Activated CD8-positive, alpha-beta T cell treated with anti-CD3 and anti-CD28 coated beads, Interleukin-2, amount 10 ng/mL, durations not matched to agents 7 days and 5 days (primary cell): ENCODE measurements around the gene COL21A1. TPM values are rescaled to one million over a fixed set of nuclear protein-coding genes. Genes with fewer than 3 reads are reported as not detected.

Experiments
- ATAC-seq: fragments of 150-1000 bp; cut with Tn5 transposase; one replicate; pipeline ENCODE4 v1.10.0; 2021; ENCODE audit warnings: moderate library complexity
- CTCF ChIA-PET: fragments of 350-600 bp; sonication (Branson Sonifier 250); formaldehyde crosslinking; loops from one replicate; lab custom pipeline; 2021; ENCODE audit warnings: antibody characterized with exemption; lab: Charles Lee
- POLR2A ChIA-PET: fragments of 350-600 bp; sonication (Branson Sonifier 250); formaldehyde crosslinking; loops from one replicate; lab custom pipeline; 2021; ENCODE audit warnings: antibody characterized with exemption; lab: Charles Lee
- DNase-seq: peaks from one replicate; pipeline ENCODE4 v3.0.0-alpha.2; 2020
- H3K27ac Mint-ChIP-seq: one replicate; pipeline ENCODE4 v1.8.0; 2021; ENCODE audit warnings: mild to moderate bottlenecking, mixed read lengths
- H3K27me3 Mint-ChIP-seq: one replicate; pipeline ENCODE4 v1.8.0; 2021; ENCODE audit warnings: low read depth, mixed read lengths
- H3K36me3 Mint-ChIP-seq: one replicate; pipeline ENCODE4 v1.8.0; 2021; ENCODE audit warnings: low read depth, mixed read lengths
- H3K4me1 Mint-ChIP-seq: one replicate; pipeline ENCODE4 v1.8.0; 2021; ENCODE audit warnings: low read depth, mixed read lengths
- H3K4me3 Mint-ChIP-seq: one replicate; pipeline ENCODE4 v1.8.0; 2021; ENCODE audit warnings: mild to moderate bottlenecking, mixed read lengths
- H3K9me3 Mint-ChIP-seq: one replicate; pipeline ENCODE4 v1.8.0; 2022; ENCODE audit warnings: mixed read lengths; ENCODE audit not compliant: insufficient read depth
- total RNA-seq, 2 experiments: library from RNA; stranded (reverse); gene quantifications; one replicate each; pipeline ENCODE4 v1.2.3, GENCODE V29; 2021

The COL21A1 gene
- total RNA-seq, 2 experiments from 2014 or later = not detected

- no peak for DNase-seq
Observed at GRCh38 chr6:56036916-56037600, 210.3 kb downstream of the COL21A1 start.

GRCh38 chr6:56033401-56033800 is 214.0 kb downstream of the COL21A1 start:
- Mint-ChIP-seq H3K27ac (no peak overlapping the region), H3K4me3 (no peak overlapping the region), H3K36me3 (no peaks in the 10 kb centered on the region), H3K27me3 (no peaks in the 10 kb centered on the region), H3K4me1 (no peaks in the 10 kb centered on the region), H3K9me3 (no peaks in the 10 kb centered on the region)
- ChIA-PET POLR2A (no interaction called here), CTCF (no interaction called here)
- ATAC-seq (no peak), DNase-seq (no peak)

More at GRCh38 chr6:56036916-56037600, 210.3 kb downstream of the COL21A1 start:
- POLR2A ChIA-PET = no interaction called here
- no peak for ATAC-seq
- Mint-ChIP-seq H3K4me3 (no peak overlapping the region), H3K4me1 (no peaks in the 10 kb centered on the region), H3K27ac (no peak overlapping the region), H3K27me3 (no peaks in the 10 kb centered on the region), H3K36me3 (no peaks in the 10 kb centered on the region), H3K9me3 (no peaks in the 10 kb centered on the region)
- CTCF ChIA-PET = no interaction called here

GRCh38 chr6:56032715-56033260 is 214.6 kb downstream of the COL21A1 start:
- POLR2A ChIA-PET = no interaction called here
- CTCF ChIA-PET = no interaction called here
- Mint-ChIP-seq H3K36me3 (no peaks in the 10 kb centered on the region), H3K27ac (no peak overlapping the region), H3K27me3 (no peaks in the 10 kb centered on the region), H3K4me3 (no peak overlapping the region), H3K9me3 (no peaks in the 10 kb centered on the region), H3K4me1 (no peaks in the 10 kb centered on the region)
- DNase-seq (no peak), ATAC-seq (no peak)

GRCh38 chr6:56027865-56028264 is 219.5 kb downstream of the COL21A1 start:
- DNase-seq (no peak), ATAC-seq (no peak)
- H3K27ac Mint-ChIP-seq = no peak overlapping the region
- ChIA-PET CTCF (no interaction called here), POLR2A (no interaction called here)
- H3K9me3 Mint-ChIP-seq = no peaks in the 10 kb centered on the region
- no peak overlapping the region for H3K4me3 Mint-ChIP-seq
- H3K27me3 Mint-ChIP-seq = no peaks in the 10 kb centered on the region
- no peaks in the 10 kb centered on the region for H3K4me1 Mint-ChIP-seq
- H3K36me3 Mint-ChIP-seq = no peaks in the 10 kb centered on the region

GRCh38 chr6:56026455-56027180 is 220.8 kb downstream of the COL21A1 start:
- POLR2A ChIA-PET = interaction anchor here (0.7 kb wide), 2 partner anchors 149 to 750 kb away, joined by 3 read pairs; no protein-coding TSS in a partner anchor
- no peaks in the 10 kb centered on the region for H3K36me3 Mint-ChIP-seq

GRCh38 chr6:56025795-56026194 is 221.6 kb downstream of the COL21A1 start:
- no peaks in the 10 kb centered on the region for H3K9me3 Mint-ChIP-seq
- no peaks in the 10 kb centered on the region for H3K27me3 Mint-ChIP-seq
- ATAC-seq (no peak), DNase-seq (no peak)
- H3K36me3 Mint-ChIP-seq = no peaks in the 10 kb centered on the region
- ChIA-PET CTCF (interaction anchor here (0.6 kb wide), 1 partner anchor 17 kb away, joined by 3 read pairs; no protein-coding TSS in a partner anchor), POLR2A (no interaction called here)
- no peak overlapping the region for H3K4me3 Mint-ChIP-seq
- no peak overlapping the region for H3K27ac Mint-ChIP-seq
- no peaks in the 10 kb centered on the region for H3K4me1 Mint-ChIP-seq

More at GRCh38 chr6:56026455-56027180, 220.8 kb downstream of the COL21A1 start:
- no peak overlapping the region for H3K4me3 Mint-ChIP-seq
- ATAC-seq (no peak), DNase-seq (no peak)
- H3K4me1 Mint-ChIP-seq = no peaks in the 10 kb centered on the region
- H3K9me3 Mint-ChIP-seq = no peaks in the 10 kb centered on the region
- H3K27me3 Mint-ChIP-seq = no peaks in the 10 kb centered on the region
- H3K27ac Mint-ChIP-seq = no peak overlapping the region
- CTCF ChIA-PET = no interaction called here

GRCh38 chr6:56024931-56025330 is 222.4 kb downstream of the COL21A1 start:
- Mint-ChIP-seq H3K36me3 (no peaks in the 10 kb centered on the region), H3K27me3 (no peaks in the 10 kb centered on the region), H3K4me1 (no peaks in the 10 kb centered on the region), H3K27ac (no peak overlapping the region), H3K9me3 (no peaks in the 10 kb centered on the region), H3K4me3 (no peak overlapping the region)
- DNase-seq (no peak), ATAC-seq (no peak)
- ChIA-PET CTCF (interaction anchor here (0.6 kb wide), 1 partner anchor 18 kb away, joined by 3 read pairs; no protein-coding TSS in a partner anchor), POLR2A (no interaction called here)

- ATAC-seq = no peak
- POLR2A ChIA-PET = no interaction called here
- Mint-ChIP-seq H3K9me3 (peaks cover 3% of the 10 kb centered on the region), H3K4me1 (no peaks in the 10 kb centered on the region), H3K27ac (no peak overlapping the region), H3K36me3 (no peaks in the 10 kb centered on the region), H3K27me3 (no peaks in the 10 kb centered on the region), H3K4me3 (no peak overlapping the region)
- no peak for DNase-seq
- CTCF ChIA-PET = no interaction called here
Observed at GRCh38 chr6:56023829-56024228, 223.6 kb downstream of the COL21A1 start.

- Mint-ChIP-seq H3K9me3 (peaks cover 7% of the 10 kb centered on the region), H3K36me3 (no peaks in the 10 kb centered on the region), H3K4me1 (no peaks in the 10 kb centered on the region), H3K27ac (no peak overlapping the region), H3K27me3 (no peaks in the 10 kb centered on the region), H3K4me3 (no peak overlapping the region)
- ChIA-PET POLR2A (no interaction called here), CTCF (no interaction called here)
- DNase-seq = no peak
- ATAC-seq = no peak
Observed at GRCh38 chr6:56022678-56023077, 224.7 kb downstream of the COL21A1 start.

GRCh38 chr6:56021943-56022342 is 225.4 kb downstream of the COL21A1 start:
- no peaks in the 10 kb centered on the region for H3K27me3 Mint-ChIP-seq
- no peaks in the 10 kb centered on the region for H3K36me3 Mint-ChIP-seq
- H3K4me3 Mint-ChIP-seq = no peak overlapping the region

GRCh38 chr6:56019973-56020372 is 227.4 kb downstream of the COL21A1 start:
- H3K27ac Mint-ChIP-seq = no peak overlapping the region
- H3K27me3 Mint-ChIP-seq = no peaks in the 10 kb centered on the region
- ChIA-PET POLR2A (no interaction called here), CTCF (no interaction called here)
- DNase-seq (no peak), ATAC-seq (no peak)
- H3K4me3 Mint-ChIP-seq = no peak overlapping the region
- no peaks in the 10 kb centered on the region for H3K36me3 Mint-ChIP-seq
- no peaks in the 10 kb centered on the region for H3K4me1 Mint-ChIP-seq
- H3K9me3 Mint-ChIP-seq = peaks cover 7% of the 10 kb centered on the region

More at GRCh38 chr6:56021943-56022342, 225.4 kb downstream of the COL21A1 start:
- DNase-seq (no peak), ATAC-seq (no peak)
- H3K27ac Mint-ChIP-seq = no peak overlapping the region
- ChIA-PET CTCF (no interaction called here), POLR2A (no interaction called here)
- peaks cover 7% of the 10 kb centered on the region for H3K9me3 Mint-ChIP-seq
- H3K4me1 Mint-ChIP-seq = no peaks in the 10 kb centered on the region

GRCh38 chr6:56017198-56017597 is 230.2 kb downstream of the COL21A1 start:
- Mint-ChIP-seq H3K27me3 (no peaks in the 10 kb centered on the region), H3K4me3 (no peak overlapping the region), H3K4me1 (no peaks in the 10 kb centered on the region), H3K9me3 (peaks cover 7% of the 10 kb centered on the region), H3K27ac (no peak overlapping the region), H3K36me3 (no peaks in the 10 kb centered on the region)
- ChIA-PET CTCF (no interaction called here), POLR2A (no interaction called here)
- DNase-seq = no peak
- ATAC-seq = no peak
